HG02798 (cell line): ENCODE data around the gene HSD17B14.

Source experiments
- ATAC-seq: cut with Tn5 transposase; IDR thresholded peaks from one replicate; pipeline ENCODE4 v1.9.1; 2021; ENCODE audit warnings: mild to moderate bottlenecking; ENCODE audit not compliant: unreplicated experiment, poor library complexity

Gene HSD17B14

DNA sequence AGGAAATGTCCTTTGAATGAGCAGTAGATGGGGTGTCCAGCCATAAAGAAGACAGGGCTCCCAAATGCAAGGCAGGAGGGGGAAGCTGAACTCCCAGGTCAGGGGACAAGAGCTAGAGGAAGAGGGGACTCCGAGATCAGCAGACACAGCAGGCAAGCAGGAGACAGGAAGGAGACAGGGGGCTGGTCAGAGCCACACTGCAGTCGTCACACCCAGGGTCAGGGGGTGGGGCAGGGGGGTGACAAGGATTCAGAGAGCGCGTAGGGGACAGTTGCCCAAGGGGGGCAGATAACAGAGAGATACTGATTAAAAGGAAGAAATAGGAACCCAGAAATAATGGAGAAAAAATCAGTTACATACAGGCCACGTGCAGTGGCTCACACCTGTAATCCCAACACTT lies 3.2 kb downstream of the HSD17B14 start:
- ATAC-seq = no peak

GRCh38 chr19:48830965-48831364 lies 5.3 kb downstream of the HSD17B14 start:
- no peak for ATAC-seq

- no peak for ATAC-seq
These were observed 6.2 kb downstream of the HSD17B14 start for GRCh38 chr19:48830088-48830487.

- ATAC-seq = no peak
These were observed 9.7 kb downstream of the HSD17B14 start for GRCh38 chr19:48826606-48827020.

DNA sequence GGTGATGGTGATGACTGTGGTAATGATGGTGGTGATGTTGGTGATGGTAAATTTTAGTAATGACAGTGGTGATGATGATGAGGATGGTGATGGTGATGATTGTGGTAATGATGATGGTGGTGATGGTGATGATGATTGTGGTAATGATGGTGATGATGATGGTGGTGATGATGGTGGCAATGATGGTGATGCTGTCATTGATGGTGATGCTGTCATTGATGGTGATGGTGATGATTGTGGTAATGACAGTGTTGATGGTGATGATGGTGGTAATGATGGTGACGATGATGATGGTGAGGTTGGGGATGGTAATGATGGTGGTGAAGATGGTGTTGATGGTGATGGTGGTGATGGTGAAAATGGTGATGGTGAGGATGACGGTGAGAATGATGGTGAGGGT lies 13.8 kb downstream of the HSD17B14 start:
- ATAC-seq = no peak

- ATAC-seq = no peak
These were observed 14.7 kb downstream of the HSD17B14 start for GRCh38 chr19:48821633-48822032.

GRCh38 chr19:48819366-48819816 lies 16.9 kb downstream of the HSD17B14 start:
- ATAC-seq = no peak

DNA sequence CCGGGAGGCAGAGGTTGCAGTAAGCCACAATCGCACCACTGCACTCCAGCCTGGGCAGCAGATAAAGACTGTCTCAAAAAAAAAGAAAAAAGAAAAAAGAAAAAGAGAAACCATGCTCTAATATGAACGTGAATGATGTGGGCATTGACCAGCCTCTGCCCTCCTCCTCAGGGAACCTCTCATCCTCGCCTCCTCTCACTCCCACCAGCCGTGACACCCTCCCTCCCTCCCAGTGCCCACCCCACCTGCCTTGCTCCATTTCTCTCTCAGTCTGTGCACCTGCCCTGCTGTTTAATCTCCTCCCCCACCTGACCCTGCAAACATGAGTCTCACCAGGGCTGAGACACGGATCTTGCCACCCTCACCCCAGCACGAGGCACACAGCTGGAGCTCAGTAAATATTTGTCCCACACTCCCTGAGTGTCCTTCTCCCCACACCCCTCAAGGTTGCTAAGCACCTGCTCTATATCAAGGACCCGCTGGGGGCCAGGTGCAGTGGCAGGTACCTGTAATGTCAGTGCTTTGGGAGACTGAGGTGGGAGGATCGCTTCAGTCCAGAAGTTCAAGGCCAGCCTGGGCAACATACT lies 18.0 kb downstream of the HSD17B14 start:
- ATAC-seq = no peak

GRCh38 chr19:48817585-48818124 lies 18.6 kb downstream of the HSD17B14 start:
- no peak for ATAC-seq

- no peak for ATAC-seq
These were observed 20.3 kb downstream of the HSD17B14 start for GRCh38 chr19:48815870-48816501.

DNA sequence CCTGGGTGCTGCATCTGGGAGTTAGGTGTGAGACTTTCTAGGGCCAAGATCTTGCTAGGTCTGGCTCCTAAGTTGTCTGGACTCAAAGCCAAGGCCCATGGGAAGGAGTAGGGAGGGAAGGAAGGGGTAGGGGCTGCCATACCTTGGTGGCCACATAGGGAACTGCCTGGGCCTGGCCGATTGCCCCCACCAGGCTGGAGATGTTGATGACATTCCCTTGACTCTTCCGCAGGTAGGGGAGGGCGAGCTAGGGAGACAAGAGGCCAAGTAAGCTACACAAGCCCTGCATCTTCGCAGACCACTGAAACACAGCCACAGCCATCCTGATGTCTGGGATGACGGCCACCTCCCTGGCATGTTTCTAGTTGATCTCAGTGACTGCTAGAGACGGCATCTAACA lies 21.4 kb downstream of the HSD17B14 start:
- no peak for ATAC-seq

DNA sequence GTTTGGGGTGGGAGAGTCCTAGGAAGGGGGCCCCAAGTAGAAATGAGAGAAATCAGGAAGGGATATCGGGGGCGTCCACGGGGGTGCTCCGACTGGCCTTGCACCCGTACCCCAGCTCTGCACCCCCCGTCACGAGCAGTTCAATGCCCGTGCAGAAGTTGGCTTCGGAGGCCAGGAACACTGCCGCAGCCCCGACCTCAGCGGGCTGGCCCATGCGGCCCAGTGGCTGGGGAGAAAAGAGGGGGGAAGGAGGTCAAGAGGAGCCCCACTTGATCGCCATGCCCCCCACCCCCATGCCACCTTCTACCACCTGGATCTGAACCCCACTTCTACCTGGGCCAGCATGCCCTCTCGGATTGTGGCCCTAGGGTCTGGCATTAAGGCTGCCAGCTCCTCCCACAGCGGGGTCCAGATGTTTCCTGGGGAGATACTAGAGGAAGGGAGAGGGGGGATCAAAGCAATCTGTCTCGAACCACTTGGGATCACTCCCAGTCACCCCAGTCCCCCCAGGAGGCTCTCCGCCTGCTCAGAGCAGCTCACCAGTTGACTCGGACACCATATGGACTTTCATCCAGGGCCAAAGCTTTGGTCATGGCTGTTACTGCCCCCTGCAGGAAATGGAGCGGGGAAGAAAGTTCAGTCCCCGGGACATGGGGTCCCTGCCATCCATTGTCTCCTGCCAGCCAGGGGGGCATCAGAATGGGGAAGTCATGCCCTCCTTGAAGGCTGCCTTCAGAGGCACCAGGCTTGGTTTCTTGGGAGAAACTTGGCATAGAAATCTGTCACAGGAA lies 23.0 kb downstream of the HSD17B14 start:
- no peak for ATAC-seq

DNA sequence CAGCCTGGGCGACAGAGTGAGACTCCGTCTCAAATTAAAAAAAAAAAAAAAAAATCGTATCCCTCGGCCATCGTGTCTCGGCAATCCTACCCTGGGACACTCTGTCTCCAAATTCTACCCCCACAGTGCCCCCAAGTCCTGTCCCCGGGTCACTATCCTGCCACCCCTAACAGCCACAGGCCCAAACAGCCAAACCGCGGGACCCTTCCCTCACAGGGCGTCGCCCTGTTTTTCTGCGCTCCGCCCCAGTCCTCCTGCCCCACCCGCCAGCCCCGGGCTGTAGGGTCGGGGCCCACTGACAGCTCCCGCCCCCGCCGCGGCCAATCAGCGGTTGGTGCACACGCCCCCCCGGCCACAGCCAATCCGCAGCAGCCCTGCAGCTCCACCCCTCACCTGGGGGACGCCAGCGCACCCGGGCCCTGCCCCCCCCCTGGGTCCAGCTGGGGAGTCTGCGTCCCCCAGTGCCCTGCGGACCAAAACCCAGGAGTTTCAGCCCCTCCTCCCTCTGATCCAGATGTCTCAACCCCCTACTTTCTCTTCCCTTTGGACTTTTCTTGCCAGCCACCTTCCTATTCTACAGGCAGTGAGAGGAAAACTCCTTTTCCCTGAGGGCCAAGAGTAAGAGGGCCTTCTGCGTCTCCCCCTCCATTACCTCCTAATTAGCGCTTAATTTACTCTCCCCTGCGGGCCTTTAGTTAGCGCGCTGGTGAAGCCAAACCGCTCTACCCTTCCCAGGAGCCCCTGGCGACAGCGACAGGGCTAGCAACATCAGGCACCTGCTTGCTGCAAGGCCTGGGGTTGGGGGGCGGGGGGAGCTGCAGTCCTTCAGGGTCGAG lies 24.0 kb downstream of the HSD17B14 start:
- peak; percentile 71 for ATAC-seq

- no peak for ATAC-seq
These were observed 26.1 kb downstream of the HSD17B14 start for GRCh38 chr19:48810151-48810550.

DNA sequence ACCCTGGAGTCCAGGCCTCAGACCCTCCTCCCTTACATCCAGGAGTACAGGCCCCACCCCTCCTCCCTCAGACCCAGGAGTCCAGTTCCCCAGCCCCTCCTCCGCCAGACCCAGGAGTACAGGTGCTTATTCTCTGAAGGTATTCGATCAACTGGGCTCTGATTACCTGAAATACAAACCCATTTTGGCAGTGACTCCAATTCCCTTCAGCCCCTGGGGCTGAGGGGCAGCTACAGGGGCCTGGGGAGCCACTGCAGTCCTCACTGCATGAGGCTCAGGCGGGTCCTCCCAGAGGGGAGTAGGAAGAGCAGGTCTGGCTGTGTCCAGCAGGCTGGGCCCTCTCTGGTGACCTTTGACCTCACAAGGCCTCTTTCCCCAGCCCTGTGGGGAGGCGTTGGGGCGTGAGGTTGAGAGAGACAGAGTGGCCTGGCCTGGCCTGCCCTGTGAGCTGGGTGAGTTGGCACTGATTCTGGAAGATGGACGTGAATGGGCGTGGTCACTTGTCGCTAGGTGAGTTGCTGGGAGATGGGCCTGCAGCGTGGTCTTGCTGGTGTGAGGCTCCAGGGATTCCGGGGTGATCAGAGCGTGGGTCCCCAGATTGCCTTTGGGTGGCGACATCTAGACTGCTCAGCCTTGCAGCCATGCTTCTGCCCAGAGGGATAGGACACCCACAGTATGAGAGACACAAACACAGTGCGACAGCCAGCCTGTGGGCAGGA lies 28.5 kb downstream of the HSD17B14 start:
- no peak for ATAC-seq

- ATAC-seq = no peak
These were observed 29.3 kb downstream of the HSD17B14 start for GRCh38 chr19:48806818-48807589.

GRCh38 chr19:48806518-48806817 lies 29.8 kb downstream of the HSD17B14 start:
- no peak for ATAC-seq

- no peak for ATAC-seq
These were observed 30.8 kb downstream of the HSD17B14 start for GRCh38 chr19:48805452-48805851.

GRCh38 chr19:48804496-48804895 lies 31.8 kb downstream of the HSD17B14 start:
- ATAC-seq = no peak
